ENCODE data around the gene ZBTB7A.

ZBTB7A gene

DNA sequence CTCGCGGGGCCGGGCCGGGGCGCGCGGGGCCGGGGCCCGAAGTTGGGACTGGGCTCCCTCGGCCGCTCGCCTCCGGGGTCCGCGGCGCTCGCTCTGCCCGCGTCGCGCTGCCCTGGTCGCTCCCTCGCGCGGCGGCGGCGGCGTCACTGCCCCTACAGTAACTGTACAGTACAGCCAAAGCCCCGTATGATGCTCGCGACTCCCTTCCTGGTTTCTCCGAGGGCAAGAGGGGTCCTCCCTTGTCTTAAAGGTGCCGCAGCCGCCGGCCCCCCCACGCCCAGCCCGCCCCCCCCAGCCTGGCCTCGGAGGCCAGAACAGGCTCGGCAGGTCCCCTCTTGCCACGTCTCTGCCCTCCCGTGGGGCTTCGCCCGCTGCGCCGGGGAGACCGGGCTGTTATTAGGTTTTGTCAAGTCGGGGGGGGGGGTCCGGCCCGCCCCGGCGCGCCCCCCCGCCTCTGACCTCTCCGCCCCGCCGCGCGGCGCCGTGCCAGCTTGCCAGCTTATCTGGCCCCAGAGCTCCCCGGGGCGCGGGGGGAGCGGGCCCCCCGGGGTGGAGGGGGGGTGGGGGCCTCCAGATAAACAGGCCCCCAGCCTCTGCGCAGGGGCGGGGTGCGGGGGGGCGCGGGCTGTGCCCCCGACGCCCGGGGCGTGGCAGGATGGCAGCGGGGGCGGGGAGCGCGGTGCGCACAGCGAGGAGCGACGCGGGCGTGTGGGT, at the start of gene ZBTB7A:
Gene ZBTB7A, minus strand, starts transcription at position 218 of the 714 bp plus-strand sequence. CDS start 11,667 bp downstream, outside the sequence.
- peak; percentile 69 for DNase-seq (ENCODE audit: low read depth)

- DNase-seq (ENCODE audit: low read depth): no peak
Observed at GRCh38 chr19:4115818-4116385, 49.2 kb upstream of the ZBTB7A start.

DNA sequence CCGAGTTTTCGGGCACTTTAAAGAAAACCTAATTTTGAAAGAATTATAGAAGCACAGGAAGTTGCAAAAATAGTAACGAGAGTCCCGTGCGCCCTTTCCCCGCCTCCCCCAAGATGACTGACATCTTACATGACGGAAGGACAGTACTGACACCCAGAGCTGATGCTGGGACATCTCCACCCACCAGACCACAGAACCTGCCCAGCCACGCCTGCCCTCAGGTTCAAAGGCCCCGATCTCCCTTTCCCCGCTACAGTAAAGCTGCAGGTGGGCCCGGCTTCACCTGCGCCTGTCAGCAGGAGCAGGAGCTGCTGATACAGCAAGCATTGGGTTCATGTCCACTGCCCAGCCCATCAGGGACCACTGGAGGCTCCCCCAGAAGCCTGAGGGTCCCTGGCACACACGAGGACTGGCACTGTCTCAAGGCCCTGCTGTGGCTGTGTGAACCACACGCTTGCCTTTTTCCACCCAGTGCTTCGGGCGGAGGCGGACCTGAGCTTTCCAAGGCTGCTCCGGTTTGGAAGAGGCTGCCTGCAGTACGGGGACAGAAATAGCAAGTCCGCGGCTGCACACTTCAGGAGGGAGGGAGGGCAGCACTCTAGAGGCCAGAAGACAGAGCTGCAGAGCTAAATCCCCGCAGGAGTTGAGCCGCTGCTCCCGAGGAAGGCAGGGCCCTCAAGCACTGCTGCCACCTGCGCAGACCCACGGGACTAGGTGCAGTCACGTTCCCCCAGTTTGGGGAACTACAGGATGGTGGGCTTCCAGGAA, 48.5 kb upstream of the ZBTB7A start:
- peak; percentile 48 for DNase-seq (ENCODE audit: low read depth)

DNA sequence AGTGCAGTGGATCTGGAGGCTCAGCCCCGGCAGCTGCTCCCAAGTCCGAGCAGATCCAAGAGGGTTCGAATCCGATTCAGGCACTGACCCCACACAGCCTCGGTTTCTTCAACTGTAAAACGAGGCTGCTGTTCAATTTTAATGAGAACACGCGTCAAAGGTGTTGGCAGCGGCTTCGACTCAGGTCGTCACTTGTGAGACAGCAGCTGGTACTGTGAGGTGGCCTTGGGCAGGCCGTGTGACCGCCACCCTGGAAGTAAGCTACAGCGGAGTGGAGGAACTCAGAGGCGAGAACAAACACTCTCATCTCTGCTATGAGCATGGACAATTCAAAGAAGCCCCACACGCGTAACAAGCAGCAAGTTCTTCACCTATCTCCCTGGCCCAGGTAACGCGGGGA, 47.5 kb upstream of the ZBTB7A start:
- DNase-seq (ENCODE audit: low read depth): no peak

DNA sequence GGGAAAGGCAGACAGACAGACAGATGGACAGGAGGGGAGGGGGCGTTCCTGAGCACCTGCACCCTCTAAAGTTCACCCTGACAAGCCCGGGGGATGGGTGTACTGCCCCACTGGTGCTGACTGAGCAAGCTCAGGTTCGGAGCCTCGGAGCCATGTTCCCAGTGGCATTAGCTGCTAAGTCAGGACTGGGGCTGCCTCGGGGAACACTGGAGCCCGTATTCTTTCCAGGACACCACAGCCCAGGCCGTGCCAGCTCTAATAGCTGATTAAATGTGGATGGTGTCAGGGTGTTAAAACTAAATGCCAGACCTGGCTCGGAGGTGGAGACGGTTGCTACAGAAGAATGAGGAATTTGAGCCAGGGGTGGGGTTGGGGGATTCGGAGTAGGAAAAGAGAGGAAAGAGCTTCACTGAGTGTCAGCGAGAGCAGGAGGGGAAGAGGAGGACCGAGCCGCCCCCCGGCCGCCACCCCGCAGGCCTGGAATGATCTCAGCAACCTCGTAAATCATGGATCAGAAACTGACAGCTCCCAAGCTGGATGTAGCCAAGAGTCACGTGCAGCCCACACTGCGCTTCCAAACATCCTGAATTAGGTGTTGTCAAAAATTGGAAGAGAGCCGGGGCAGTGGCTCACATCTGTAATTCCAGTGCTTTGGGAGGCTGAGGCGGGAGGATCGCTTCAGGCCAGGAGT, 46.8 kb upstream of the ZBTB7A start:
- no peak for DNase-seq (ENCODE audit: low read depth)

DNA sequence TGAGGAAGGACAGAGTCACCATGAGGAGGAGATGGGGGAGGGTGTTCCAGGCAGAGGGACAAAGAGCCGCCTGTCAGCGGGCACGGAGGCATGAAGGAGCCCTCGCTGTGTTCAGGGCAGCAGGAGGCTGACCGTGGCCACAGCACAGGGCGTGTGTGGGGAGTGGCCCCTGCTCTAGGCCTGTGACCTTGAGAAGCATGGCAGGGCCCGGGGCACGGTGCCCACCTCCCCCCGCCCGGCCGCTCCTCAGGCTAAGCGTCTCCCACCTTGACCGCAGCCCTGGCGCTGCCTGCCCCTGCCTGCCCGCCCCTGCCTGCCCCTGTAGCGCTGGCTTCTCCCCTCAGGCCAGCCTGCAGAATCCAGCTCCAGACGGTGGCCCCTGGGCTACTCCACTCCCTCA, 45.7 kb upstream of the ZBTB7A start:
- no peak for DNase-seq (ENCODE audit: low read depth)

DNA sequence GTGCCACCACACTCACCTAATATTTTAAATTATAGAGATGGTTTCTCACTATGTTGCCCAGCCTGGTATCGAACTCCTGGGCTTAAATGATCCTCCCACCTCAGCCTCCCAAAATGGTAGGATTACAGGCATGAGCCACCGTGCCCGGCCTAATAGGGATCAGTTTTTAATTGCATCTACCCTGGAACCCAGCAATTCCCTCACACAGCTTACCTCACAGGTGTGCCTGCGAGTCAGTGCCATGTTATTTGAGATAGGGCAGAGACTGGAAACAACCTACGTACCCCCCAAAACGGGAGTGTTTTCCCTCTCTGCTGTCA, 42.9 kb upstream of the ZBTB7A start:
- DNase-seq (ENCODE audit: low read depth): no peak

DNA sequence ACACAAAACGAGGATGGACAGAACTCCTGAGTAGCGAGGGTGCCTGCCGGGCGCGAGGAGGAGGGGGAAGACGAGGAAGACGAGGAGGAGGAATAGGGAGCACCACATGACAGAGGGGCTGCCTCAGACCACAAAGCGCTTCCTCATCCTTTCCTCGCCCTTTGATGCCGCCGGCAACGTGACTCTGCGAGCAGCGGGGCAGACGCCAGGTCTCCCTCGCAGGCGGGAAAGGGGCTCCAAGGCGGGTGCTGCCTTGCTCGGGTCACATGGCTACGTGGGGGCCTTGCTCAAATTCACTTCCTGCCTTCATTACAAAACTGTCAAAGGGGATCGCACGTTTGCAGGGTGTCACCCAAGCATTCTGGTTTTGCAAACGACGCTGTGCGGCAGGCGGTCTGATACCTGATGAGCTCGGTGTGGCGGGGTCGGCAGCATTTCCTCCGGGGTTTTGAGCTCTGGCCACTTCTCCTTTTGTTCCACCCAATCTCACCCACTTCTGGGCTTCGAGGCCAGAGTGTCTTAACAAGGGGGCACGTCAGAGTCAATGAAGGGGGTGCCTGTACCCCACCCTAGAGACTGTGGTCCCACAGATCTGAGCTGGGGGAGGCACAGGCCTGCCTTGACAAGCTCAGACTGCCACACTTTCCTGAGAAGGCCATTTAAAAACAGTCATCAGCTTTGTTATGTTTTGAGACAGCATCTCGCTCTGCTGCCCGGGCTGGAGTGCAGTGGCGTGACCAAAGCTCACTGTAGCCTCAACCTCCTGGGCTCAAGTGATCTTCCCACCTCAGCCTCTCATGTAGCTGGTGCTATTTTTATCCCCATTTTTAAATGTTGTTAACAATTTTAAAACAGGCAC, 42.3 kb upstream of the ZBTB7A start:
- peak; percentile 64 for DNase-seq (ENCODE audit: low read depth)

- DNase-seq (ENCODE audit: low read depth): no peak
Observed at GRCh38 chr19:4103080-4103433, 36.4 kb upstream of the ZBTB7A start.

DNA sequence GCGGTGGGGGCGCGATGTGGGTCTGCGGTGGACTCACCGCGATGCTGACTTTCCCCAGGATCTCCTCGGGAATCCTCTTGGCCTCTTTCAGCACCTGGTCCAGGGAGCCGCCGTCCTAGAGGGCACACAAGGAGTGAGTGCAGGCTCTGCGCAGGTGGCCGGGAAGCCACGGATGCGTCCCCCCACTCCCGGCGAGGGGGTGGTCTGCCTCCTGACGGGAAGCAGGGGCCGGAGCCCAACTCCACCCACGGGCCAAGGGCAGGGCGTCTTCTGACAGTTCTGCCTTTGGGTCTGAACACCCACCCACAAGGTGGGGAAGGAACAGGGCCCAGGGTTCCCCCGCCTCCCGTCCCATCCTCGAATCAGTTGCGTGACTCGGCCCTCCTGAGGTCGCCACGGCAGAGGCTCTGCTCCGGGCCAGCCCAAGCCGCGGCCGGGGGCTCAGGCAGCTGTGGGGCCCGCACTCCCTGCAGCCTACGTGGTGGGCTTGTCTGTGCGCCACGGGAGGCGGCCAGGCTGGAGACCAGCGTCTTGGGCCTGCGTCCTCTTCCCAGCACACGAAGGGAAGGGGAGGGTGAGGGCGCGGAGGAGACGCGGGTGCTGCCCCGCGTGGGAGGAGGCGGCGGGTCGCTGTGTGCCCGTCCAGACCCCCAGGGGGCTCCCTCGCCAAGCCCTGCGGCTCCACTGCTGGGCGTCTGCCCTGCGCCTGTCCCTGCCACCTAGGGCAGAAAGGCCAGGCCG, 35.8 kb upstream of the ZBTB7A start:
- DNase-seq (ENCODE audit: low read depth): no peak

DNA sequence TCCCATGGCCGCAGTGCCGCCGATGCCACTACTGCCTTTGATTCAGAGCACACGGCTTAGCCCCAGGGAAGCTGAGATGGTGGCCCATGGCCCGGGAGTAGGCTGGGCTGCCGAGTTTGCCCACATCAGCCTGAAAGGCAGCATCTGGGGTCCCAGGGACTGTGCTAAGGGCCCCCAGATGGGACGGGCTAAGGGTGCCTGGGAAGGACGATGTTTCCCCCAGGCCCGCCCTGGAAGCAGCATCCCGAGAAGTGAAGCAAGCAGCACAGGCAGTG, 34.7 kb upstream of the ZBTB7A start:
- DNase-seq (ENCODE audit: low read depth): no peak

DNA sequence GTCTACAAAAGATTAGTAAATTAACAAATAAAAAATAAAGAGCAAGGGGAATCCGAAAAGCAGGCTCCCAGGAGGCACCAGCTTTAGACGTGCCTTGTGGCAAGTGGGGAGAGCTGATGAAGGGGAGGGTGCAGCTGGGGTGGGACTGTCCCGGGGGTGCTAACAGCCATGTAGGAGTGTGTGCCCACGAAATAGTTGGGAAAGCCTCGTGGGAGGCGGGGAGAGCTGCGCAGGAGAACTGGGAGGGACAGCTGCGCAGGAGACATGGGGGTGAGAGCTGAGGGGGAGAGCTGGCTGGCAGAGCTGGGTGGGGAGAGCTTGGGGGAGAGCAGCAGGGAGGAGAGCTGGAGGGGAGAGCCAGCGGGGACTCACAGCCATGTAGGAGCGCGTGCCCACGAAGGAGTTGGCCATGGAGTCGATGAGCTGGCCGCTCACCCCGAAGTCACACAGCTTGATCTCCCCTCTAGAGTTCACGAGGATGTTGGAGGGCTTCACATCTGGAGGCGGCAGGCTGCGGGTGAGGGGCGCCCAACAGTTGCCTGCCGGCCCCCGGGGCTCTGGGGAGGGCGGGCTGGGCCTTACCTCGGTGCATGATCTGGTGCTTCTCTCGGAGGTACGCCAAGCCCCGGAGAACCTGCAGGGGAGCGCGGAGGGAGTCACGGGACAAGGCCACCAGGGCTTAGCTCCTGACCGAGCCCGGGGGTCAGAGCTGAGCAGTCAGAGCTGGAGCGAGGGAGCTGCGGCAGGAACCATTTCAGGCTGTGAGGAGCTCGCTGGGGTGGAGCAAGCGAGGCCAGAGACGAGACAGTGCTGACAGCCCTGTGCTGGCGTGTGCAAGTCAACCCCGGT, 34.2 kb upstream of the ZBTB7A start:
- no peak for DNase-seq (ENCODE audit: low read depth)

GRCh38 chr19:4099041-4099764, 32.5 kb upstream of the ZBTB7A start:
- DNase-seq (ENCODE audit: low read depth): no peak

- no peak for DNase-seq (ENCODE audit: low read depth)
Observed at GRCh38 chr19:4098493-4098892, 31.8 kb upstream of the ZBTB7A start.

DNA sequence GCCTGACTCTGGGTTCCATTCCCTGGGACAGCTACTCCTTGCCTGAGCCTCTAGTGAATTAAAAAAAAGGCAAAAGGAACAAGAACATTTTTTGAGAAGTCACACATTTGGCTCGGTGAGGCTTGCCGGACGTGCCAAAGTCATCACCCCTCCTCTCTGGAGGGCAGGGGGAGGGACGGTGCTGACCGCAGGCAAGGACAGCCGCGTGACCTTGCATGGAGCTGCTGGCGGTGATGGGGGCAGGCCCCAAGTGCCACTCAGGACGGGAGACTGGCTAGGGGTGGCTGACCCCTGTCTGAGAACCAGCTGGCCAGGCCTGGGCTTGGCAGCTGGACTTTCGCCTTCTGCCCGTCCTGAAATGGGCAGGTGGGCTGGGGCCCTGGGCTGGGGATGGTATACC, 30.8 kb upstream of the ZBTB7A start:
- no peak for DNase-seq (ENCODE audit: low read depth)

DNA sequence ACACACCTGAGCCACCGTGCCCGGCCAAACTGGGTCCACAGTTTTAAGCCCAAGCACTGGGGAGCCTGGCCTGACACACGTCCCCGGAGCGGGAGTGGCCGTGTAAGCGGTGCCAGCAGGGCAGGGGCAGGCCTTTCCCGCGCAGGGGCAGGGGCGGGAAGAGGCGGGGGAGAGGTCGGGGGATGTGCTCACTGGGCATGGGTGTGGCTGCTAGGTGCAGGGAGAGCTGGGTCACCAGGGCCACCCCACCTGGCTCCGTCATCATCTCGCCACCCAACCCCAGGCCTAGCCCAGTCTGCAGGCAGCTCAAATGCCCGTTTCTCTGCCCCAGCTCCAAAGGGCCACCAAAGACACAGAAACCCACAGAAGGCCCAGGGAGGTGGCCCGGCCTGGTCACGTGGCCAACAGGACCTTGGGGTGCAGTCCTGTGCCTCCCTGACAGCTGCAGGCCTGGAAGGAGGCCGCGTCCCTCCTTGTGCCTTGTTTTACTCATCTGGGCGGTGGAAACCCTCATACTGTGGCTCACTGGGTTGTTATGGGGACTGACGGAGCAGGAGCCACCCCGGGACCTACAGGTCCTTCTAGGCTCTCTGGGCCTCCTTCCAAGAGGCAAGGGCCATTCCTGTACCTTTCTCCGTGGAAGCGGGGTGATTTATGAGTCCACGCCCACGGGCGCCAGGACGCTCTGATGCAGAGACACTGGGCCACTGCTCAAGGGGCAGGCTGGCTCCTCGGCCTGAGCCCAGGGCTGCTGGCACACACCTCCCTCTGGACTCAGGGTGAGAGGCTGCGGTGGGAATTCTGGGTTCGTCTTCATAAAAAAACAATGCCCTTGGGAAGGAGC, 29.6 kb upstream of the ZBTB7A start:
- no peak for DNase-seq (ENCODE audit: low read depth)

DNA sequence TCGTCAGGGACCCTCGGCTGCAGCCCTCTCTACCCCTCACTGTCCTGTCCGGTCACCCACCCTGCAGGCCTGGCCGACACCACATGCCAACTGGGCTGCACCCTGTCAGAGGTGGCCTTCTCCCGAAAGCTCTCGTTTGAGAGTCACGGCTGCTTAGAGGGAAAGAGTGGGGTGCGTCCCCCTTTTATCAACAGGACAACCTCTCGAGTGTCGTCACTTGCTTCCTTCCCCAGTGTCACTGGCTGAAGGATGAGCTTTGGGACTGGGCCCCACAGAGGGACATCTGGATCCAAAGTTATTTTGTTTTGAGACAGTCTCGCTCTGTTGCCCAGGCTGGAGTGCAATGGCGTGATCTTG, 28.8 kb upstream of the ZBTB7A start:
- DNase-seq (ENCODE audit: low read depth): no peak

DNA sequence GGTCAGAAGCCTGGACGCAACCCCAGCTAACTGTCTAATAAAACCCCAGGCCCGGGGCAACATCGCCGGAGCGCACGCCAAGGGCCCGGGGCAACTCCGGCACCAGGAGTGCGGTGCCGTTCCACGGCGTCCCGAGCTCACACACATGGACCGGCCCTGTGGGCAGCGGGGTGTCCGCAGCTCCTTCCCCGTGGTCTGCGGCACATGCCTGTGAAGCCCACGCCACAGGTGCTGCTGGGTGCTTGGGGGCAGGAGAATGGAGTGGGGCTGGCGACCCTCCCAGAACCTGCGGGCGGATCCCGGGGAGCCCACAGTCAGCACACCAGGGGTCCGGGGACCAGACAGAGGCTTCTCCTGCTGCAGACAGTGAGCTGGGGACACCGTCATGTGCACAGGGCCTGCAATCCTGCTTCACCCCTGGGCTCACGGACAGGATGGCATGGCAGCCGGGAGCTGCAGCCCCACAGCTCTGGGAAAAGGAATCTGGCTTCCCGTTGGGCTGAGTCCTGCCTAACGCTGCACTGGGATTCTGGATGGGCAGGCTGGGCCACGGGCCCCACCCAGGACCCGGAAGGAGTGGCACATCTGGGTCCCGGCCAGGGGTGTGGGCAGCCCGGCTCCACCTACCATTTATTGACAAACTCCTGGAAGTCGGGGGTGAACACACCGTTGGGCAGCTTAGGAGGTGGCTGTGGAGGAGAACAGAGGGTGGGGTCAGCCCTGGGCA, 28.2 kb upstream of the ZBTB7A start:
- no peak for DNase-seq (ENCODE audit: low read depth)
